Testis (tissue), 2 donors: ENCODE data around the gene WDR48.

Experiments used
- POLR2A ChIP-seq: fragments of 450-650 bp; IDR thresholded peaks from one replicate; pipeline ENCODE4 v1.6.1; 2017; ENCODE audit warnings: antibody characterized with exemption, mild to moderate bottlenecking, moderate library complexity
- TF ChIP-seq, protein P1 (sequence below), 3 experiments: fragments of 450-650 bp in 2 of 3; fragments of 200-600 bp in 1 of 3; sonication (generic) in 1 of 3; IDR thresholded peaks; one replicate each; pipeline ENCODE4 v1.5.1; 2016 to 2019; ENCODE audit warnings: antibody characterized with exemption in 3 of 3, mild to moderate bottlenecking in 2 of 3, moderate library complexity in 1 of 3

GRCh38 chr3:39063143-39063542, 11.3 kb downstream of the WDR48 start:
- TF ChIP-seq, protein P1, sequence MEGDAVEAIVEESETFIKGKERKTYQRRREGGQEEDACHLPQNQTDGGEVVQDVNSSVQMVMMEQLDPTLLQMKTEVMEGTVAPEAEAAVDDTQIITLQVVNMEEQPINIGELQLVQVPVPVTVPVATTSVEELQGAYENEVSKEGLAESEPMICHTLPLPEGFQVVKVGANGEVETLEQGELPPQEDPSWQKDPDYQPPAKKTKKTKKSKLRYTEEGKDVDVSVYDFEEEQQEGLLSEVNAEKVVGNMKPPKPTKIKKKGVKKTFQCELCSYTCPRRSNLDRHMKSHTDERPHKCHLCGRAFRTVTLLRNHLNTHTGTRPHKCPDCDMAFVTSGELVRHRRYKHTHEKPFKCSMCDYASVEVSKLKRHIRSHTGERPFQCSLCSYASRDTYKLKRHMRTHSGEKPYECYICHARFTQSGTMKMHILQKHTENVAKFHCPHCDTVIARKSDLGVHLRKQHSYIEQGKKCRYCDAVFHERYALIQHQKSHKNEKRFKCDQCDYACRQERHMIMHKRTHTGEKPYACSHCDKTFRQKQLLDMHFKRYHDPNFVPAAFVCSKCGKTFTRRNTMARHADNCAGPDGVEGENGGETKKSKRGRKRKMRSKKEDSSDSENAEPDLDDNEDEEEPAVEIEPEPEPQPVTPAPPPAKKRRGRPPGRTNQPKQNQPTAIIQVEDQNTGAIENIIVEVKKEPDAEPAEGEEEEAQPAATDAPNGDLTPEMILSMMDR (IDR thresholded peaks at IDR 0.05) = no peak
- no peak for TF ChIP-seq POLR2A
